Coronary artery (tissue), 2 donors: ENCODE measurements around the gene TREML2.

Experiments
- DNase-seq: peaks from one replicate; pipeline ENCODE4 v3.0.0-alpha.2; 2017; ENCODE audit warnings: low spot score
- H3K27ac ChIP-seq, 2 donors: fragments of 200-600 bp; sonication (generic); one replicate each; pipeline ENCODE4 v1.5.1; 2016 to 2019
- H3K4me3 ChIP-seq: fragments of 200-600 bp; sonication (generic); 2 replicates; pipeline ENCODE4 v1.5.1; 2016; ENCODE audit warnings: mild to moderate bottlenecking, moderate library complexity
- CTCF ChIP-seq: fragments of 200-600 bp; sonication (generic); IDR thresholded peaks from one replicate; pipeline ENCODE4 v1.5.1; 2019; ENCODE audit warnings: antibody characterized with exemption

Gene TREML2

DNA sequence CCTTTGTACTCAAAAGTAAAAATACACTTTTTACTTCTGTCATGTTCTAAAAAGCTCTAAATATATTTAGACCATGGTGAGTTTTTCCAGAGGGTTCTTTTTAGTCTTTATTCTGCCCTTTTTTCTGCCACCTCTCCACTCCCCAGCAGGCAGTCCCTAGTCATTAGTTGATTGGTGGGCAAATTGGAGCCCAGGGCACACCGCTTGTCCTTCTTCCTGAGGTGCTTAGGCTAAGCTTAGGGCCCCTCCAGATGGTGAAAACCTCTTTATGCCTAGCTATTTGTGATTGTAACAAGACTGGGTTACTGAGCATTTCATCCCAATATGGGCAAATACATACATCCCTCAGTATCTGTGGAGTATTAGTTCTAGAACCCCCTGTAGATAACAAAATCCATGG lies 53.0 kb downstream of the TREML2 start:
- TF ChIP-seq CTCF, result no peak
- Histone ChIP-seq H3K4me3 (no peak overlapping the region), H3K27ac (no peak overlapping the region)
- DNase-seq, result no peak
